HCEC 1CT (cell line): ENCODE results near the gene SH2D5.
"Not testable (repeated sequence)": the region's sequence is repeated elsewhere in the genome, so short reads cannot be mapped to it uniquely, and the experiment has no call there.

Source experiments
- DNase-seq: peaks from one replicate; pipeline ENCODE4 v3.0.0-alpha.2; 2017

Gene SH2D5

DNA sequence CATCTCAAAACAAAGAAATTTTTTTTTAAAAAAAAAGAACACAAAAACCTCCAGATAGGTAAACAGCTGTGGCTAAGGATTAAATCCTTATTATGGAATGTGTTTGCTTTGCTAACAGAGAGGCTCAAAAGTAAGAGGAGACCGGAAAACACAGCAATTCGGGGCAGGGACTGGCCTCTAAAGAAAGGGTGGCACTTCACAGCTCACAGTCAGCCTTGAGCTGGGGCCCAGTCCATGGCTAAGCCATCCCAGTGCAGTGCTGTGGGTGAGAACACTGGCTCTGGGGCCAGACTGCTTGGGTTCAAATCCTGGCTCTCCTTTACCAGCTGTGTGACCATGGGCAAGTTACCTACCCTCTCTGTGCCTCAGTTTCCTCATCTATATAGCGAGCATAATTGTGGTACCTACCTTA lies 42.9 kb downstream of the SH2D5 start:
- DNase-seq, result no peak

DNA sequence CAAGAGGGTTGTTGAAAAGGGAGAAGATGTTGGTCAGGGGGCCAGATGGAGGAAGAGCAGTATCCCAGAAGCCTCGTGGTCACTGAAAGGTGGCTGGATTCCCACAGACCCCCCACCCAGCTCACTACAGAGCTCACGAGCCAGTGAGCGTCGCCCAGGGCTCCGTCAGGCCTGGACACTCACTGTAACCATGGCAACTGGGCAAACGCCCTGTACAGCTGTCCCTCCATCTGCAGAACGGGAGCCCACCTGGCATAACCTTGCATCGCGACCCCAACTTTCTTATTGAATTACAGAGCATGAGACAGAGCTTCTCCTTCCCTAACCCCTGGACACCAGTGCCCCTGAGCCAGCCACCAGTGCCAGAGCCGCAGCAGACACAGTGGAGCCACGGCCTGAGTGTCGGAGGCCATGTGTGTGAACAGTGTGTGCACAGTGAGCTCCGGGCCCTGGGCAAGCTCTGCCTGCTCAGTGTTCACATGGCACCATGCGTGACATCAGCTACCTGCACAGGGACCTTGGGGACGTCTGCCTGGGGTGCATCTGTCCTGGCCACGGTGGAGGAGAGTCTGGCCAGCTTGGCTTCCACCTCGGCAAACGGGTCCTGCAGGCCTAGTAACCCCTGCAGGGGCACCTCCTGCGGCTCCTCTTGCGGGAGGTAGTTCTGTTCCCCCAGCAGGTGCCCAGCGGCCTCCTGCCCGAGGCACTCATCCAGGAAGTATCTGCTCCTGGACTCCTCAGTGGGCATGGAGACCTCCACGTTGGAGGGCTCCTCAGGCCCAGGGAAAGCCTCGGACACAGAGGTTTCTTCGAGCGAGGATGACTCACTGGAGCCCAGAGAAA lies 45.4 kb downstream of the SH2D5 start:
- DNase-seq, result no peak

DNA sequence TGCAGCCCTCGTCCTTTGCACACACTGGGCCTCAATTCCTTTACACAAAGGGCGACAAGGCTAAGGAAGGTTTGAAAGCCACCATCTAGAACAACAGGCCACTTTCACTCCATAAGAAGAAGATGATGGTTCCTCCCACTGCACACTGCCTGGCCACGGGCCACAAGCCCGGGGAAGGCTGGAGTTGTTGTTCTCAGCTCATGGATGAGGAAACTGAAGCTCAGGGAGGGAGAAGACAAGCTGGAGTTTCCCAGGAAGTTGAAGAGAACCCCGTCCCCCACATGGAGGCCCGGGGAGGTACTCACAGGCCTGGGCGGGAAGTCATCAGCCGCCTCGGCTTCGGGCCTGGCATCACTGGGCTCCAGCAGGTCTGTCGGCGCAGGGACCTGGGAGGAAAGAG lies 46.8 kb downstream of the SH2D5 start:
- no peak for DNase-seq

DNA sequence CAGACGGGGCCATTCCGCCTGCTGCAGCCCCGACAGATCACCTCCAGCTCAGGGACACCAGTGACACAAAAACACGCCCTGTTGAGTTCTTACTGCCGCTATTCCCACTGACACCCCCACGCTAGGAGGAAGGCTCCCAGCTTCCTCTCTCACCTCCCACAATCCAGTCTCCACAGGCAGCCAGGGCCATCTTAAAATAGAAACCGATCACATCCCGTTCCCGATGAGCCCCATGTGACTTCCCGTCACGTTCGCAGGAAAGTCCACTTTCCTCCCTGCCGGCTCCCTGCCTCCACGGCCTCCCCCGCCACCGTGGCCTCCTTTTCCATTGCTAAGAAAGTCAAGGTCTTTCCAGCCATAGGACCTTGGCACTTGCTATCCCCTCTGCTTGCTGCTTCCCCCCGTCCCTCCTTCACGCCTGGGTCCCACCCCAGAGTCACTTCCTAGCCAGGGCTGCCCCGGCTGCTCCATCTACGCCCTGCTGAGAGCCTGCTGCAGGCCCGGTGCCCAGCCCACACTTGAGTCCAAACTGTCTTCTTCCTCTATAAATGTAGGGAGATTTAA lies 47.3 kb downstream of the SH2D5 start:
- DNase-seq, result no peak

DNA sequence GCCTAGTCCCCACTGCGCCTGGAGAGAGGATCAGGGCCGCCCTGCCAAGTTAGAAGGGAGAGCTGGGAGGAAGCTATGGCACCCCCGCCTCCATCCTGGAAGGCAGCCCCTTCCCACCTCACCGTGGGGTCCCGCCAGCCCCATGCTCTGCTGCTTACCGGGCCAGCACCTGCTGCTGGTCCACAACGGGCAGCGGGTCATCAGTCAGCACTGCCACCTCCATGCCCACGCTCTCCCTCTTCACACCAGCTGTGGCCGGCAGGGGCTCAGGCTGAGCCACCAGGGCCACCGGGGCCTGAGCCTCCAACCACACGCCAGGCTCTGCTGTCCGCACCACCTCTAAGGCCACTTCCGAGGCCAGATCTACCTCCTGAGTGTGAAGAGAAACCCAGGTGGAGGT lies 47.9 kb downstream of the SH2D5 start:
- no peak for DNase-seq

DNA sequence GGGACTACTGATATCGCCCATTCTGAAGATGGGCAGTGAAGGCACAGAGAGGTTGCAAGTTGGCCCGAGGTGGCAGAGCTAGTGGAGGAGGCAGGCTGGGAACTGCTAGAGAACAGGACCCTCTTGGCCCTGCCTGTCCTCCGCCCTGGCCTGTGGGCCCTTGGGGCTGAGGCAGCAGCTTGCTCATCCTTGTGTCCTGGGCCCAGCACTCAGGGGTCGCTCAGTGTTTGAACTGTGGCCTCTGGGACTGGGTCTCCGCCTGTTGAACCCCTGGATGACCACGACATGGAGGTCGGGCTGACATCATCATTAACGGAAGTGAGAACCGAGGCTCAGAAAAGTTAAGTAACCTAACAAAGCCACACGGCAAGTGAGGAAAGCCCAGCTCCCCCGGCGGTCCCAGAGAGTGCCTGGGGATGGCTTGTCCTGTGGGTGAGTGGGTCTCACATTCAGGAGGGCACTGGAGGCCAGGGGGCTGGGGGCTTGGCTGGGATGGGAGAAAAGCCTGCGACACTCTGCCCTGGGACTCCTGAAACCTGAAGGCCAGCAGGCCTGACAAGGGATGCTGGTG lies 48.4 kb downstream of the SH2D5 start:
- DNase-seq, result no peak

DNA sequence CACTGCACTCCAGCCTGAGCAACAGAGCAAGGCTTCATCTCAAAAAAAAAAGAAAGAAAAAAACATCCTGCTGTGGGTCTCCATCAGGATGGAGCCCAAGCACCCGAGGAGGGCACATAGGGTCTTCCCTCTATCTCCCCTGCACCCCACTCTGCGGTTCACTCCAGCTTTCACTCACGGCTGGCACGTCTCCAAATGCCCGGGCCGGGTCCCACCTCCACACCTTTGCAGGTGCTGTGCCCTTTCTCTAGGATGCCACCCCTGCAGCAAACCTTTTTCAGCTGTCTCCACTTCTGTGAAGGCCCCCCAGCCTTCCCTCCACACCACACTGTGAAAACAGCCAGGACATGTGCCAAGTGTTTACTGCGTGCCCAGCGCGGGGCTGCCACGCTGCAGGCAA lies 48.9 kb downstream of the SH2D5 start:
- no peak for DNase-seq

DNA sequence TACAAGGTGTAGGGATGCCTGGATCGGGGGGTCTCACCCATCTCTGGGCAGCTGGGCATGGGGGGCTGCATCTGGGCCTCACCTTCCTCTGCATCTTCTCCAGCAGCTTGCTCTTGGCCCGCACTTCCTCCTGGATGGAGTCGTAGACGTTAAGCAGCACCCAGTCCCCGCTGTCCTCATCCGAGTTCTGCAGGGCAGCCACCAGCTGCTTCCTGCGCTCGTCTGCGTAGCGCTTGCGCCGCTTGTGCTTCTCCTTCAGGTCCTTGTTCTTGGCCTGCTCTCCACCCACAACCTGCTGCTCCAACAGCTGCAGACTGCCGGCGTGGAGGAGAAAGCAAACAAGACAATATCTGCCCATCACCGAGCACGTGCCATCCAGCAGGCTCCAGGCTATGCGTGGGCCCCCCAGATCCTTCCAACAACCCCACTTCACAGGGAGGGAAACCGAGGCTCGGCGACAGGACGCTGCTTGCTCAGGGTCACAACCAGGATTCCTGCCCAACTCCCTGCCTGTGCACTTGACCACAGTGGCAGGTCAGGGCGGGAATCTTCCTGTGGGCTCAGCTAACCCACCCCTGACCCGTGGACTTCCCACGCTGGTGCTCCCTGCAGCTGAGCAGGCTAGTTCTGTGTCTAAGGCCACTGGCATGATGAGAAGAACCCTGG lies 49.8 kb downstream of the SH2D5 start:
- no peak for DNase-seq

DNA sequence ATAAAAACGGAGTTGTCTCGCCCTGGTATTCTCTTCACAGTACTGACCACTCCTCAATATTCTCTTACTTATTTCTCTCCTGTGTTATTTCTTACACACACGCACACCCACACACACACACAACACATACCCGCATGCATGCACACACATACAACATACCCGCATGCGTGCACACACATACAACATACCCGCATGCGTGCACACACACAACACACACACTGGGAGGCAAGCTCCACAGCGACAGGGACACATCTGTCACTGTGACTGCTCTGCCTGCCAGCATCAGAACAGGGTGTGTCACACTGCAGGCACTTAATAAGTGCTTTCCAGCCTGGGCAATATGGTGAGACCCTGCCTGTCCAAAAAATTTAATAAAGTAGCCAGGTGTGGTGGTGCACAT lies 50.5 kb downstream of the SH2D5 start:
- DNase-seq, result no peak

DNA sequence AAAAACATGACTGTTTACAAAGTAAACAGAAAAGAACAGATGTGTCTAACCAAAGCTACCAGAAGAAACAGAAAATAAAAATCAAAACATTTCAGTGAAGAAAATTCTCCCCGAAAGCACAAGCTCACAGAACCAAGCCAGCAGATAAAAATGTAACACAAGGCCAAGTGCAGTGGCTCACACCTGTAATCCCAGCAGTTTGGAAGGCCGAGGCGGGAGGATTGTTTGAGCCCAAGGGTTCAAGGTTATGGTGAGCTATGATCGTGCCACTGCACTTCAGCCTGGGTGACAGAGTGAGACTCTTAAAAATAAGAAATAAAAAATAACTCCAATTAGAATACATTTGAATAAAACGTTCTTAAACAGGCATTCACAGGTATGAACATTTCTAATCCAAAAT lies 52.2 kb downstream of the SH2D5 start:
- DNase-seq, result no peak

DNA sequence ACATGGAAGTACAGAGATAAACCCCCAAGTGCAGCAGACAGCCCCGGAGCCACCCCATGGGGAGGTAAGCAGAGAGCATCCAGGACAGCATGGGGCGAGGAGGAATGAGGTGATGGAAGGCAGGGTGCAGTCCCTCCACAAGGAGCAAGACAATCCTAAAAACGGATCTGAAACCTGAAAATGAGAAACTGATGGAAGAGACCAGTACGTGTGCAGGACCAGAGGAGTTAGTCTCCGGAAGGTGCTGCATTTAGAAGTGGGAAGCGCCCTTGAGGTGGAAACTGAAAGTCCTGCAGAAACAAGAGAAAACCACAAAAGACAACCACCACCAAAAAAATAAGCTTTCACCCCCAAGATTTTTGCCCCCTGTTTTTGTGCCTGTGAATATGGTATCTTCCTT lies 53.9 kb downstream of the SH2D5 start:
- no peak for DNase-seq

DNA sequence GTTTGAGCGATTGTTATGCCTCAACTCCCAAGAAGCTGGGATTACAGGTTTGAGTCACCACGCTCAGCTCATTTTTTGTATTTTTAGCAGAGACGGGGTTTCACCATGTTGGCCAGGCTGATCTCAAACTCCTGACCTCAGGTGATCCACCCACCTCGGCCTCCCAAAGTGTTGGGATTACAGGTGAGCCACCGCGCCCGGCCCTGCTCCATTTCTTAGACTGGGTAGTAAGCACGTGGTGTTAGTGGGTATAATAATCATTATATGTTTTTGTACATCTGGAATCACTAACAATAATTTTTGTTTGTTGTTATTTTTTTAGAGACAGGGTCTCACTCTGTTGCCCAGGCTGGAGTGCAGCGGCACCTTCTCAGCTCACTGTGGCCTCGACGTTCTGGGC lies 58.9 kb downstream of the SH2D5 start:
- DNase-seq, result not testable (repeated sequence)

DNA sequence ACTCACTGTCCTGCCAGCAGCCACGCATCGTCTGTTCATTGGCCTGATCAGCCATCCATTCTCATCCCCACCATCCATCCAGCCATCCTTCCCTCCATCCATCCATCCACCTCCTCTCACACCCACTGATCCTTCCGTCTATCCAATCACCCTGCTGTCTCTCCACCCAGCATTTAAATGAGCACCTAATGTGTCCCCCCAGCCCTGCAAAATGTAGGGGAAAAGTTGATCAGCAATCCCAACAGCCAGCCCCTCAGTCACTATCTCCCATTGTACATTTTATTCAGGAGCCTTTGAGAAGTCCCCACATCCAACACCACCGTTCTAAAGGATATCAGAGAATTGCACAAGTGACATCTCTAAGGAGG lies 60.3 kb downstream of the SH2D5 start:
- DNase-seq, result no peak

DNA sequence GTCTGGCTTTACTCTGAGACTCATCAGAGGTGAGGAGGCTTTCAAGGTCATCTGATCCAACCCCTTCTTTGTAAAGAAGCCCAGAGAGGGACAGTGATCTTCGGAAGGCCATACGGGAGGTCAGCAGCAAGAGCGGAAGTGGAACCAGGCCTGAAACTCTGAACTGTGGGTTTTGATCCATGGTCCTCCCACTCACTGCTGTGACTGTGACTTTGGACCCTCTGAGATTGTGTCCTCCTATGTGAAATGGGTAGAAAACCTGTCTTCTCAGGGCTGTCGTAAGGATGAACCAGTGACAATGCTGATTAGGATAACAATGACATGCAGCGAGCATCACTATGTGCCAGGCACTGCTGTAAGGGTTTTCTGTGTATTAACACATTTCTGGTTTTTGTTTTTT lies 61.6 kb downstream of the SH2D5 start:
- no peak for DNase-seq
